Subcutaneous abdominal adipose tissue (tissue), 5 donors: ENCODE data around the gene SULT1B1.

Source experiments
- H3K27ac ChIP-seq: one replicate; pipeline ENCODE4 v1.7.0; 2013; ENCODE audit warnings: low read depth, mild to moderate bottlenecking, inconsistent platforms, low read length, moderate library complexity
- H3K27me3 ChIP-seq, 5 donors: one replicate each; pipeline ENCODE4 v1.7.0; 2013; ENCODE audit warnings: low read length in 5 of 5, inconsistent platforms in 1 of 5; ENCODE audit not compliant: control insufficient read depth in 5 of 5, insufficient read depth in 4 of 5
- H3K36me3 ChIP-seq, 5 donors: one replicate each; pipeline ENCODE4 v1.7.0; 2013; ENCODE audit warnings: low read length in 5 of 5; ENCODE audit not compliant: control insufficient read depth in 5 of 5, insufficient read depth in 5 of 5
- H3K4me1 ChIP-seq, 5 donors: one replicate each; pipeline ENCODE4 v1.7.0; 2013; ENCODE audit warnings: low read length in 5 of 5, mild to moderate bottlenecking in 3 of 5, moderate library complexity in 1 of 5; ENCODE audit not compliant: control insufficient read depth in 5 of 5, insufficient read depth in 5 of 5
- H3K4me3 ChIP-seq, 5 donors: one replicate each; pipeline ENCODE4 v1.7.0; 2013; ENCODE audit warnings: low read length in 5 of 5, low read depth in 1 of 5
- H3K9ac ChIP-seq, 5 donors: one replicate each; pipeline ENCODE4 v1.7.0; 2013; ENCODE audit warnings: low read length in 5 of 5, mild to moderate bottlenecking in 4 of 5, moderate library complexity in 3 of 5
- H3K9me3 ChIP-seq, 5 donors: one replicate each; pipeline ENCODE4 v1.7.0; 2013; ENCODE audit warnings: low read length in 5 of 5; ENCODE audit not compliant: control insufficient read depth in 5 of 5
- donor health status: healthy.
- donor health status: healthy.
- donor health status: healthy.
- donor health status: healthy.
- donor health status: healthy.

SULT1B1 gene

DNA sequence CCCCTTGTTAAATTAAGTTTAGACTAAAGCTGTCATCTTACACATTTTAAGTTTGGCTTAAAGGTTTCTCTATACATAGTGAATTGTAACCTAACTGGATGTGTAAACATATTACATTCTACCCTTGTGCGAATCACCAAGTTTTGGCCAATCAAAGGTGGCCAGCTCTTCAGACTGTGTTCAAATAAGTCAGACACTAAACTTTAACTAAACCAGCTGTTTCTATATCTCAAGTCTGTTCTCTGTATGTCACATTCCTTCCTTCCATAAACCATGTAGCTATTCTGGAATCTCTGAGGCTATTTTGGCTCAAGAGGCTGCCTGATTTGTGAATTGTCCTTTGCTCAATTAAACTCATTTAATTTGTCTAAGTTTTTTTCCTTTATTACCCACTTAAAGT lies 6.7 kb downstream of the SULT1B1 start:
- Histone ChIP-seq H3K27ac (no peak overlapping the region), H3K9me3 (no peaks in the 10 kb centered on the region), H3K27me3 (no peaks in the 10 kb centered on the region), H3K9ac (no peak overlapping the region), H3K4me3 (no peak overlapping the region), H3K4me1 (peaks cover 0 to 24% (median 12%) of the 10 kb centered on the region in 5 donors), H3K36me3 (no peaks in the 10 kb centered on the region)

DNA sequence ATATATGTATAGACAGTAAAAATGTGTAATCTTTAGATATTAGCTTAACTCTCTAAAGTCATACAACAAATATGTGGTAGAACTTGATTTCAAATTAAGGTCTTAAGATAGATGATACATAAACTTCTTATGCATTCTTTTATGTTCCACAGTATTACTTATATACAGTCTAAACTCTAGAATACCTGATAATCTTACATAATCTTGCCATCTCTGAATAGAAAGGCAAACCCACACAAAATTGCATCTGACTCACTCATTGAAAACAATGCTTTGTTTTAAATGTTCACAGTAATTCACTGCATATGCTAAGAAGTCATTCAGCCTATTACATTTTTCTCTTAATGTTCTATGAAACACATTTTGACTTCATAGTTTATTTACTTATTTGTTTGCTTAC lies 10.1 kb downstream of the SULT1B1 start:
- no peak overlapping the region for H3K27ac ChIP-seq
- H3K9me3 ChIP-seq: no peaks in the 10 kb centered on the region
- H3K36me3 ChIP-seq: no peaks in the 10 kb centered on the region

DNA sequence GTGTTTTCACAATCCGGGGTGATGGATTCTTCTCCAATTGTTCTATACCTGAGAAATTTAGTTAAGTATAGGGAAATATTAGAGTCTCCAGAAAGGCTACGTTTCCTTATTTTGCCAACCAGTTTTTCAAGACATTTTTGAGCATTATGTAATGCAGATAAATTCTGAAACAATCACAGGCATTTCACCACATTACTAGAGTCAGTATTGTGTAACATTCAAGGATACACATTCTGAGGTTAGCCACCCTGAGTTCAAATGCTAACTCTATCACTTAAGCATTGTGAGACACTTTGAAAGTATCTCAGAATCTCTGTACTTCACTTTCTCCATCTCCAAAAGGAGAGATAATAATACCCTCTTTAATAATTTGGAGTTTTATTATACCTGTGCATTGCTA lies 10.6 kb downstream of the SULT1B1 start:
- Histone ChIP-seq H3K9me3 (no peaks in the 10 kb centered on the region), H3K27me3 (no peaks in the 10 kb centered on the region), H3K27ac (no peak overlapping the region), H3K36me3 (no peaks in the 10 kb centered on the region), H3K4me1 (peaks cover 0 to 30% (median 11%) of the 10 kb centered on the region in 5 donors), H3K4me3 (no peak overlapping the region), H3K9ac (no peak overlapping the region)

More for the DNA sequence above, 10.1 kb downstream of the SULT1B1 start:
- Histone ChIP-seq H3K4me3 (no peak overlapping the region), H3K4me1 (peaks cover 0 to 34% (median 14%) of the 10 kb centered on the region in 5 donors), H3K27me3 (no peaks in the 10 kb centered on the region), H3K9ac (no peak overlapping the region)

DNA sequence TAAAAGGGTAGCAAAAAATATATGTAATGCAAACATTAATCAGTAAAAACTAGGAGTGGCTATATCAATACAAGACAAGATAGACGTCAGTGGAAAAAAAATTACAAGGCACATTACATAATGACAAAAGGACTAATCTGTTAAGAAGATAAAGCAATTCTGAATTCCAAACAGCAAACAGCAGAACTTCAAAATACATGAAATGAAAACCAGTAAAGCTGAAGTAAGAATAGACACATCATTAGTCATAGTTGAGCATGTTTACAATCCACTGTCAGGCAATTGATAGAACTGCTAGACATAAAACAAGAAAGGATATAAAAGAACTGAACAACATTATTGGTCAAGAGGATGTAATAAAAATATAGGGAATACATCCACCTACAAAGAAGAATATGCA lies 12.2 kb downstream of the SULT1B1 start:
- Histone ChIP-seq H3K4me3 (no peak overlapping the region), H3K27ac (no peak overlapping the region), H3K9ac (no peak overlapping the region), H3K9me3 (peaks cover 0 to 5% (median 0%) of the 10 kb centered on the region in 5 donors), H3K27me3 (no peaks in the 10 kb centered on the region), H3K4me1 (peaks cover 0 to 26% (median 11%) of the 10 kb centered on the region in 5 donors), H3K36me3 (no peaks in the 10 kb centered on the region)

DNA sequence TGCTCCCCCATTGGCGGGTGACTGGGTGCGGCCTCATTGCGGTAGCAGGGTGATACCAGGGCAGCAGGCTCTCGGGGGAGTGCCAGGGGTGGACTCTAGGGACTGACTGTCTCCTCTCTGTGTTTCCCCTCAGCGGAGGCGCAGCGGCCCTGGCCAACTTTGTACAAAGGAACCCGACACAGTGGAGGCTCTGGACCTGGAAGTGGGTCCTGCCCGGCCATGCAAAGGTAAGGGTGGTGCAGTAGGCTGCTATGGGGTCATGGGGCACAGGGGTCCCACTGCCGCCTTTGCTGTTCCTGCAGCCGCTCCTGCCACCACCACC lies 16.3 kb downstream of the SULT1B1 start:
- Histone ChIP-seq H3K4me1 (peaks cover 0 to 15% (median 4%) of the 10 kb centered on the region in 5 donors), H3K9me3 (peaks cover 0 to 5% (median 0%) of the 10 kb centered on the region in 5 donors), H3K36me3 (no peaks in the 10 kb centered on the region), H3K4me3 (no peak overlapping the region), H3K27ac (no peak overlapping the region), H3K27me3 (no peaks in the 10 kb centered on the region), H3K9ac (no peak overlapping the region)

DNA sequence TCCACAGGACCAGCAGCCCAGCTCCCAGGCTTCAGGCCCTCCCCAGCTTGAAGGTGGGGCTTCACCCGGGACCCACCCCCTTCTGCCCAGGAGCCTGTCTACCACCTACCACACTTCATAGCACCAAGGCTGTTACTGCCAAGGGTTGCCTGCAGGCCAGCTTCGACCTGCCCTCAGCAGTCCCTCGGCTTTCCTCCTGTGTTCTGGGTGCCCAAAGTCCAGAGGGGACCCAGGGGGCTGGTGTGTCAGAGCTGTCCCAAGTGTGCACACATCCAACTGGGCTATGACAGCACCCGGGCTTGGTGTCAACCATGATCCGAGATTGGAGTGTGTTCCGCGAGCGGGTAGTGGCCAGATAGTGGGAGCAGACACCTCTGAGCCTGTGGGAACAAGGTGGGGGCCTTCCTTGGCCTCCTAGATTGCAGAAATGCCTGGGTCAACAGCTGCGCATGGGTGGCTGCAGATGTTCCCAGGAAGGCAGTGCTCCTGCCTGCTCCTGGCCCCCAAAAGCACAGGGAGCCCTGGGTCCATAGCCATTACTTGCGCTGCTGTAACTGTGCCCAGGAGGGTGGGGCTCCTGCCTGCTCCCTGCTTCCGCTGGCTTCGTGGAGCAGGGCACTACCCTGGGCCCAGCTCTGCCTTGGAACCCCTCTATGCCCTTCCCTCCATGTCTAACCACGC lies 16.8 kb downstream of the SULT1B1 start:
- H3K9me3 ChIP-seq: peaks cover 0 to 5% (median 0%) of the 10 kb centered on the region in 5 donors
- H3K36me3 ChIP-seq: no peaks in the 10 kb centered on the region
- H3K4me3 ChIP-seq: no peak overlapping the region
- no peak overlapping the region for H3K9ac ChIP-seq
- no peaks in the 10 kb centered on the region for H3K27me3 ChIP-seq
- H3K4me1 ChIP-seq: peaks cover 0 to 15% (median 4%) of the 10 kb centered on the region in 5 donors
- no peak overlapping the region for H3K27ac ChIP-seq

DNA sequence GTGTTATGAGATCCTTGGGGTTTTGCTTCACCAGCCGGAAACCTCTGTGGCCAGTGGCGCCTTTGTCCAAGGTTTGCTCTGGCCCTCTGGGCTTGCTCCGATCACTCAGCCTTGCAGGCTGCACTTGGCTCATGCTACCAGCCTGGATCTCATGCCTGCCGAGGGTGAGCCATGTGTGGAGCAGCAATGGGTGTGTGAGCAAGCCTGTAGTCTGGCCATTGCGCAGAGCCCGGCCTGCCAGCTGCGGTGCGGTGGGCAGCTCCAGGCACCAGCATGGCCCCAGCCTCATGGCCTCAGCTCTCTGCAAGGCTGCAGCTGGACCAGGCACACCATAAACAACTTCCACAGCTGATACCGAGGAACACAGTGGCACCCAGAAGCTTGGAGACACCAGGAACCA lies 17.8 kb downstream of the SULT1B1 start:
- Histone ChIP-seq H3K4me3 (no peak overlapping the region), H3K27ac (no peak overlapping the region), H3K36me3 (no peaks in the 10 kb centered on the region), H3K27me3 (no peaks in the 10 kb centered on the region), H3K4me1 (peaks cover 0 to 15% (median 4%) of the 10 kb centered on the region in 5 donors), H3K9ac (no peak overlapping the region), H3K9me3 (peaks cover 0 to 5% (median 0%) of the 10 kb centered on the region in 5 donors)

DNA sequence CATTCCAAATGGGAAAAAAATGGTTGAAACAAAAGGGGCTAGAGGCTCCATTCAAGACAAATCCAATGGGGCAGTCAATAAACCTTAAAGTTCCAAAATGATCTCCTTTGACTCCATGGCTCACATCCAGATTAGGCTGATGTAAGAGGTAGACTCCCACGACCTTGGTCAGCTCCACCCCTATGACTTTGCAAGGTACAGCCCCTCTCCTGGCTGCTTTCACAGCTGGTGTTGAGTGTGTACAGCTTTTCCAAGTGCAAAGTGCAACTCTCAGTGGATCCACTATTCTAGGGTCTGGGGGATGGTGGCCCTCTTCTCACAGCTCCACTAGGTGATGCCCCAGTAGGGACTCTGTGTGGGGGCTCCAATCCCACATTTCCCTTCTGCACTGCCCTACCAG lies 21.5 kb downstream of the SULT1B1 start:
- no peak overlapping the region for H3K9ac ChIP-seq
- H3K27ac ChIP-seq: no peak overlapping the region
- H3K9me3 ChIP-seq: peaks cover 0 to 1% (median 0%) of the 10 kb centered on the region in 5 donors

DNA sequence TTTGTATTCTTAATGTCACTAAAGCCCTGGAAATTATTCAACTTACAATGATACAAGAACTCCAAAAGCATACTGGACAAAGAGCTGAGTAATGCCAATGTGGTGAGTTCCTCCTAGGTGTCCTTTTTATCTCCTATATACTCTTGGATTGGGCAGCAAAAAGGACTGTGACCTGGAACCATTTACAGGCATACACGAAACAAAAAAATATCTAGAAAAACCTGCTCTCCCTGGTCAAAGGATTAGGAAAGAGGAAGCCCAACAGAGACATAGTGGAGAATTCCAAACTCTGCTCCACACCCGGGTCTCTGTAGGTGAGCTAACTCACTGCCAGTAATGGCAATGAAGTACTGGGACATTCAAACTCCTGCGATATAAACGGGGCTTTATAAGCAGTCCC lies 25.3 kb downstream of the SULT1B1 start:
- Histone ChIP-seq H3K9me3 (no peaks in the 10 kb centered on the region), H3K36me3 (no peaks in the 10 kb centered on the region), H3K27me3 (no peaks in the 10 kb centered on the region), H3K27ac (no peak overlapping the region), H3K4me3 (no peak overlapping the region), H3K9ac (no peak overlapping the region), H3K4me1 (peaks cover 0 to 8% (median 0%) of the 10 kb centered on the region in 5 donors)

More for the DNA sequence above, 21.5 kb downstream of the SULT1B1 start:
- Histone ChIP-seq H3K4me3 (no peak overlapping the region), H3K27me3 (no peaks in the 10 kb centered on the region), H3K36me3 (no peaks in the 10 kb centered on the region), H3K4me1 (peaks cover 0 to 5% (median 0%) of the 10 kb centered on the region in 5 donors)

DNA sequence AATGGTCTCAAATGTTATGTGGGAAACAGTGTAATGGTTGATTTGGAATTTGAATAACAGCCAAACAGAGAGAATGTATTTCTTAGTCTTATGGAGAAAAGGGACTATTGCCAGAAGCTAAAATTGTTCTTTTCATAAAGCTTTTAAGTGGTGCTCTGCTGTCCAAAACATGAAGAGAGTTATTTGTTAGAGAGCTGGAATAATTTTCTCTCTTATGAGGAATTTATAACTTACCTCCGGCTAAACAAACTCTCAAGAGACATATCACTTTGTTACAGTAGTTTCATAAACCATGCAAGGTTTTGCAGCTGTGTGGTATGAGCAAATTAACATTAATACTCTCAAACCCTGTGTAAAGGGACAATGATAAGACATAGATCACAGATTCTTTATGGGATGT lies 28.6 kb downstream of the SULT1B1 start:
- H3K9ac ChIP-seq: no peak overlapping the region
- no peak overlapping the region for H3K27ac ChIP-seq
- H3K27me3 ChIP-seq: no peaks in the 10 kb centered on the region
- peaks cover 0 to 4% (median 0%) of the 10 kb centered on the region in 5 donors for H3K4me1 ChIP-seq
- no peaks in the 10 kb centered on the region for H3K9me3 ChIP-seq
- H3K36me3 ChIP-seq: no peaks in the 10 kb centered on the region
- H3K4me3 ChIP-seq: no peak overlapping the region
